GM19452 (cell line): ENCODE data around the gene RNASE4.
"Not testable (repeated sequence)": the region's sequence is repeated elsewhere in the genome, so short reads cannot be mapped to it uniquely, and the experiment has no call there.

Experiments
- ATAC-seq: cut with Tn5 transposase; IDR thresholded peaks from one replicate; pipeline ENCODE4 v1.9.1; 2021; ENCODE audit not compliant: unreplicated experiment

The RNASE4 gene

GRCh38 chr14:20734430-20734806, 50.1 kb downstream of the RNASE4 start:
- no peak for ATAC-seq

DNA sequence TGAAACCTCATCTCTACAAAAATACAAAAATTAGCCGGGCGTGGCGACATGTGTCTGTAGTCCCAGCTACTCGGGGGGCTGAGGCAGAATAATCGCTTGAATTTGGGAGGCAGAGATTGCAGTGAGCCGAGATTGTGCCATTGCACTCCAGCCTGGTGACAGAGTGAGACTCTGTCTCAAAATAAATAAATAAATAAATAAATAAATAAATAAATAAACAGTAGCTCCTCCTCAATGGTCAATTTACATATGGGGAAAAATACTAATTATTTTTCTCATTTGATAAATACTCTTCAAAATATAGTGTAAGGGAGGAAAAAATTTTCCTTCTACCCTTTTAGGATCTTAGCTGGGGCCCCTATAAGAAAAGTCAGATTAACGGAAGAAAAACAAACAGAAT, 53.9 kb downstream of the RNASE4 start:
- not testable (repeated sequence) for ATAC-seq

DNA sequence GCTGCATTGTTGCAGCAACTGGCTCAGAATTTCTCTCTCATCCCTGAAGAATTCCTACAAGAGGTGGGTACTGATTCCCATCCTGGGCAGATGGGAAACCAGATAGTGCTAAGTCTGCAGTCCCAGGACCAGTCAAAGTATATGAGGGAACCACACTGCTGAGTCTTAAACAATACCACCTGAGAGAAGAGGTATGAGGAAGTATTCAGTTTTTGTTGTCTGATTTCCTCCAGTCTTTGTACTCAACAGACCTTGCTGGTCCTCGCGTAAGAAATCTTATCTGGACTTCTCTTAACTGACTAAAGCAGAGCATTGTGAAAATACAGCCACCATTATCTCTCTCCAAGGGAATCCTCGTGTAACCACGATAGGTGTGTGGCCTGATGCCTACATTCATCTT, 57.8 kb downstream of the RNASE4 start:
- ATAC-seq, result no peak

- no peak for ATAC-seq
These were observed 59.2 kb downstream of the RNASE4 start for GRCh38 chr14:20743556-20743955.

DNA sequence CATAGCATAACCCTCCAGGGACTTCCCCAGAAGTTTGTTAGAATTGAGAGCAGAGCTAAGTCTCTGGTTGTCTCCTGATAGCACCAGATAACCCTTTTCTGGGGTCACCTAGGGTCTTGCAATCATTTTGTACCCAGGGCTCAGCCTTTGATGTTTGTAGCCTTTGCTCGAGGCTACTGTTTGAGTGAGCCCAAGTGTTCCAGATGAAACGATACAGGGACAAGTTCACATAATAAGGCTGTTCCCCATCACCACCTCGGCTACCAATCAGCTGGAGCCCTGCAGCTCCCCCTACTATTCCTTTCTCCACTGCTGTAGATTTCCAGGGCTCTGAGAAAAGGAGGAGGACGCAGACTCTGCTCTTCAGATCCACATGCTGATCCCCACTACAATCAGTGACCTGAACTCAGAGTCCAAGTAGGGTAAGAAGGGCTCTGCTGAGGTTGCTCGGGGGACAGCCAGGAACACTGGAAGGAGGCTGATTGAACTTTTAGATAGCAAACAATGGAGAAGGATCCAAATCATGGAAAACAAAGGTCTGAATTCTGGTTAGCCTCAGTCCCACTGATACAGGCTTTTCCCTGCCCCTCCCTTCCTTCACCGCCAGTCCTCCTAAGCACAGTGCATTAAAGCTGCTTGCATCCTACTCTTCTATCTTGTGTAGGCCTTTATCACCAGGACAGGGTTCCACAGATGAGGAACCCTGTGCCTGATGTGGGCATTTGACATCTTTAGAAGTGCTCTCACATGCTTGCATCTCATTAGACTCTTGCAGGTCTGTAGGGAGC, 61.4 kb downstream of the RNASE4 start, which contains the start of gene EDDM3A:
EDDM3A (plus strand) TSS at position 317 of the 788 bp plus-strand sequence. CDS start 1,694 bp downstream, outside the sequence.
- no peak for ATAC-seq

GRCh38 chr14:20746566-20746965, 62.2 kb downstream of the RNASE4 start:
- ATAC-seq, result no peak

DNA sequence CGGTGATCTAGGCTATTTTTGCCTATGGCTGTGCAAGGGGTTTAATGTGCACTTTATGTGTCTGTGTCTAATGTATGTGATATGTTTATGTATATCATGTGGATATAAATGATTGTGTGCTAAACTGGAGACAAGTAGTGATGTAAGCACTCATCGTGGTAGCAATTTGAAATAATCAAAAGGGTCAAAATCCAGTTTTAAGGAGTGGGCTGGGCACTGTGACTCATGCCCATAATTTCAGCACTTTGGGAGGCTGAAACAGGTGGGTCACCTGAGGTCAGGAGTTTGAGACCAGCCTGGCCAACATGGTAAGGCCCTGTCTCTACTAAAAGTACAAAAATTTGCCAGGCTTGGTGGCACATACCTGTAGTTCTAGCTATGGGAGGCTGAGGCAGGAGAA, 64.1 kb downstream of the RNASE4 start:
- ATAC-seq, result no peak

GRCh38 chr14:20750194-20750593, 65.8 kb downstream of the RNASE4 start:
- ATAC-seq, result no peak
